OCI-LY7 (cell line): ENCODE measurements around the gene PRR16. TPM values are rescaled to one million over a fixed set of nuclear protein-coding genes. Genes with fewer than 3 reads are reported as not detected.

Experiments used
- BruUV-seq: library from RNA; stranded (reverse); fragments of 400-500 nt; replicated peaks from 2 replicates; lab custom pipeline; 2021; lab: Mats Ljungman, UMichigan
- CTCF ChIA-PET: fragments of 300-600 bp; sonication (Branson Sonifier 250); formaldehyde crosslinking; loops from one replicate; lab custom pipeline; 2022; ENCODE audit warnings: antibody characterized with exemption; ENCODE audit not compliant: unreplicated experiment; lab: Charles Lee
- POLR2A ChIA-PET: fragments of 300-600 bp; sonication (Branson Sonifier 250); formaldehyde crosslinking; loops from one replicate; lab custom pipeline; 2022; ENCODE audit warnings: antibody characterized with exemption; lab: Charles Lee
- DNase-seq: peaks from one replicate; pipeline ENCODE4 v3.0.0-alpha.2; 2015; ENCODE audit warnings: low spot score
- H2AFZ ChIP-seq: fragments of 200-600 bp; sonication (generic), shearing (Covaris generic); 2 replicates; pipeline ENCODE4 v1.6.1; 2014; ENCODE audit warnings: mild to moderate bottlenecking, antibody characterized with exemption, low read length, moderate library complexity
- H3K27ac ChIP-seq: fragments of 200-600 bp; sonication (generic); 2 replicates; pipeline ENCODE4 v1.5.1; 2014; ENCODE audit warnings: mixed run types, low read depth, mild to moderate bottlenecking, moderate library complexity, low read length, inconsistent platforms; ENCODE audit not compliant: poor library complexity, severe bottlenecking
- H3K36me3 ChIP-seq: fragments of 200-600 bp; sonication (generic); 2 replicates; pipeline ENCODE4 v1.6.1; 2014; ENCODE audit warnings: mild to moderate bottlenecking, antibody characterized with exemption, low read length, moderate library complexity, mixed read lengths; ENCODE audit not compliant: insufficient read depth
- H3K4me1 ChIP-seq: fragments of 200-600 bp; sonication (generic); 2 replicates; pipeline ENCODE4 v1.5.1; 2014; ENCODE audit warnings: mild to moderate bottlenecking, low read length; ENCODE audit not compliant: insufficient read depth, poor library complexity, severe bottlenecking
- H3K4me2 ChIP-seq: fragments of 200-600 bp; sonication (generic); 2 replicates; pipeline ENCODE4 v1.6.1; 2014; ENCODE audit warnings: mild to moderate bottlenecking, low read length
- H3K4me3 ChIP-seq: fragments of 200-600 bp; sonication (generic); 2 replicates; pipeline ENCODE4 v1.5.1; 2014; ENCODE audit warnings: mild to moderate bottlenecking, low read depth, low read length; ENCODE audit not compliant: poor library complexity, severe bottlenecking
- H3K79me2 ChIP-seq: fragments of 200-600 bp; sonication (generic); 2 replicates; pipeline ENCODE4 v1.6.1; 2016; ENCODE audit warnings: low read depth, mild to moderate bottlenecking, low read length, moderate library complexity, mixed read lengths; ENCODE audit not compliant: insufficient read depth
- H3K9me2 ChIP-seq: fragments of 200-600 bp; sonication (generic); 2 replicates; pipeline ENCODE4 v1.6.1; 2016; ENCODE audit warnings: mild to moderate bottlenecking, low read length, mixed read lengths; ENCODE audit not compliant: insufficient read depth
- H3K9me3 ChIP-seq: fragments of 200-600 bp; sonication (generic); 2 replicates; pipeline ENCODE4 v1.6.1; 2014; ENCODE audit warnings: mild to moderate bottlenecking, mixed run types, low read length, mixed read lengths
- H4K20me1 ChIP-seq: fragments of 200-600 bp; sonication (generic); 2 replicates; pipeline ENCODE4 v1.6.1; 2014; ENCODE audit warnings: mild to moderate bottlenecking, antibody characterized with exemption, low read length, moderate library complexity, mixed read lengths; ENCODE audit not compliant: insufficient read depth
- EZH2phosphoT487 ChIP-seq: fragments of 200-600 bp; sonication (generic); IDR thresholded peaks from 2 replicates; pipeline ENCODE4 v1.6.1; 2018; ENCODE audit warnings: low read depth, borderline replicate concordance, mild to moderate bottlenecking, mixed run types, antibody characterized with exemption, low read length, moderate library complexity, mixed read lengths
- intact Hi-C: fragments of 100-400 bp; cut with micrococcal nuclease; formaldehyde crosslinking; loops from one replicate; pipeline ENCODE4 v1.10.0; 2022; ENCODE audit not compliant: unreplicated experiment
- total RNA-seq, 2 experiments: library from RNA; depleted of rRNA in 1 of 2; stranded (reverse); fragments of >200 nt in 1 of 2; shearing (Covaris generic) in 1 of 2; gene quantifications; 2 replicates each; pipeline ENCODE4 v1.2.3, GENCODE V29; 2014 to 2022
- TF ChIP-seq, protein P1 (sequence below): fragments of 200-600 bp; sonication (generic); conservative IDR thresholded peaks from 2 replicates; pipeline ENCODE4 v1.5.1; 2014; ENCODE audit warnings: mild to moderate bottlenecking, antibody characterized with exemption, low read length, moderate library complexity, mixed read lengths

Gene PRR16
- total RNA-seq, 2 experiments from 2014 or later: not detected

DNA sequence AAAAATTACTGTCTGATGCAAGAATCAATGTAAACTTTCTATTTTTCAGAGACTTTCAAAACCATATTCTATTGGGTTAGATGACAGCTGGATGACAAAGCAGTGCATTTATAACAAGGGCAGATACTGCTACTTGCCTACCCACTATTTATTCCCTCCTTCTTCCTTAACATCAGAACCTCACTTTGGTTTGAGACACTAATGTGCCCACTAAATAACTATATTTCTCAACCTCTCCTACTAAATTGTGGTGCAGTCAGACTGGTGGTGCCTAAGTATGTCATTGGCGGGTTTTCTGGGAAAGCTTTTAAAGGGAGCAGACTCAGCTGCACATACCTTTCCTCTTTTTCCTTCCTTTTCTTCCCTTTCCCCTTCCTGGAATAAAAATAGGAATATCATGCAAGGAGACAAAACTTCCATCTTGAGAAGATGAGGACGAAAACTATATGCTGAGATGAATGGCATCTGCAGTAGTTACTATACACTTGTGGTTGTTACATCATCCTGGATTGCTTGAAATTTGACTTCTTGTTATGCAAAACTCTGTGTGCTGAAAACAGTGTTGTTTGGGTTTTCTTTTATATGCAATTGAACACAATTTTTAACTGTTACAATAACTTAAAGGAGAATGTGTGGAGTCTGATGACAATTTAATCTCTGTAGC, 43.8 kb downstream of the PRR16 start:
- Histone ChIP-seq H3K4me1 (no peaks in the 10 kb centered on the region), H3K9me2 (no peaks in the 10 kb centered on the region), H3K79me2 (no peaks in the 10 kb centered on the region), H3K4me3 (no peak overlapping the region), H3K4me2 (no peak overlapping the region), H4K20me1 (no peaks in the 10 kb centered on the region), H3K9me3 (no peaks in the 10 kb centered on the region), H2AFZ (no peak overlapping the region), H3K27ac (no peak overlapping the region), H3K36me3 (no peaks in the 10 kb centered on the region)
- CTCF ChIA-PET: no interaction called here
- DNase-seq: no peak
- intact Hi-C loops: no loop called here
- TF ChIP-seq, protein P1, sequence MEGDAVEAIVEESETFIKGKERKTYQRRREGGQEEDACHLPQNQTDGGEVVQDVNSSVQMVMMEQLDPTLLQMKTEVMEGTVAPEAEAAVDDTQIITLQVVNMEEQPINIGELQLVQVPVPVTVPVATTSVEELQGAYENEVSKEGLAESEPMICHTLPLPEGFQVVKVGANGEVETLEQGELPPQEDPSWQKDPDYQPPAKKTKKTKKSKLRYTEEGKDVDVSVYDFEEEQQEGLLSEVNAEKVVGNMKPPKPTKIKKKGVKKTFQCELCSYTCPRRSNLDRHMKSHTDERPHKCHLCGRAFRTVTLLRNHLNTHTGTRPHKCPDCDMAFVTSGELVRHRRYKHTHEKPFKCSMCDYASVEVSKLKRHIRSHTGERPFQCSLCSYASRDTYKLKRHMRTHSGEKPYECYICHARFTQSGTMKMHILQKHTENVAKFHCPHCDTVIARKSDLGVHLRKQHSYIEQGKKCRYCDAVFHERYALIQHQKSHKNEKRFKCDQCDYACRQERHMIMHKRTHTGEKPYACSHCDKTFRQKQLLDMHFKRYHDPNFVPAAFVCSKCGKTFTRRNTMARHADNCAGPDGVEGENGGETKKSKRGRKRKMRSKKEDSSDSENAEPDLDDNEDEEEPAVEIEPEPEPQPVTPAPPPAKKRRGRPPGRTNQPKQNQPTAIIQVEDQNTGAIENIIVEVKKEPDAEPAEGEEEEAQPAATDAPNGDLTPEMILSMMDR: no peak
- no peak for TF ChIP-seq EZH2phosphoT487
- no TSS peak for BruUV-seq
- POLR2A ChIA-PET: interaction anchor here (0.9 kb wide), 1 partner anchor 20 kb away, joined by 3 read pairs; no protein-coding TSS in a partner anchor

DNA sequence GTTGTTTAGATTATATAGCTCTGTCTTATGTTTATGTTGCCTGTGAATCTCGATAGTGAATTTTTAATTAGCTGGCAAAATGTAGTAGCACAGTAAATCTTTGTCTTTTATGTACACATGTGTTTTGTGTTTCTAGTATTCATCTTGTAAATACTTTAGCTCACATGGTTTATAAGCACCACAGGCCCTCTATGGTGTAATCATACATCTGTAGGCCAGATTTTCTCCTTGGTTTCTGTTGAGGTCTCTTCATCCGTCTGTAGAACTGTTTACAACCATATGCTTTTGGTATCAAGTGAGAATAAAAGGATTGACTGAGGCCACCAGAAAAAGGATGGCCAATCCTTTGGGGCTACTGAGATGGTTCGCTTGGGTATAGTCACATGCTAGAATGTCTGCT, 45.0 kb downstream of the PRR16 start:
- no peak for TF ChIP-seq EZH2phosphoT487
- TF ChIP-seq, protein P1: no peak
- Histone ChIP-seq H4K20me1 (no peaks in the 10 kb centered on the region), H3K4me3 (no peak overlapping the region), H3K9me3 (no peaks in the 10 kb centered on the region), H3K4me1 (no peaks in the 10 kb centered on the region), H3K4me2 (no peak overlapping the region), H3K79me2 (no peaks in the 10 kb centered on the region), H3K27ac (no peak overlapping the region), H2AFZ (no peak overlapping the region), H3K36me3 (no peaks in the 10 kb centered on the region), H3K9me2 (no peaks in the 10 kb centered on the region)
- ChIA-PET CTCF (no interaction called here), POLR2A (interaction anchor here (0.8 to 0.9 kb wide), 2 partner anchors 19 to 26 kb away, joined by 3 read pairs; no protein-coding TSS in a partner anchor)
- no TSS peak for BruUV-seq
- no peak for DNase-seq
- intact Hi-C loops: no loop called here

DNA sequence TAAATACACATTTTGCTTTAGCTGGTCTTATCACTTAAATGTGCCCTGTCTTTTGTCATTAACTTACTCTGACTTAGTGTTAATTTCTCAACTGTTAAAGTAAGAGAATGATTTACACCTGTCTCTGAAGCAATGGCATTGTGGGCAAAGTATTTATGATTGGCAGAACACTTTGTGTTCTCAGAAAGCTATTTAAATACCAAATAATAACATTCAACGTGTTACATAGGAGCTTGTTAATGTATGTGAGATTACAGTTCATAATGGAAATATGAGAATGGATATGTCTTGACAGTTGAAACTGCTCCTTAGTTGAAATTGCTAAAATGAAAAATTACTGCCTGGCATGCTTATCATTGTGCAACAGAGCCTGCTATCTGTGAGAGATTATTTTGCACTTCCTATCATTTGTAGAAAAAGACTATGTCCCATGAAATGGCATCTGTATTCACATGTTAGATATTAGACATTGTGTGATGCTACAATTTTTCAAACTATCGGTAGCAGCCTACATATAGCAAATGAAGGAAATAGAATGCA, 46.1 kb downstream of the PRR16 start:
- CTCF ChIA-PET: no interaction called here
- no TSS peak for BruUV-seq
- H3K79me2 ChIP-seq: no peaks in the 10 kb centered on the region

More for the DNA sequence above, 46.1 kb downstream of the PRR16 start:
- no peaks in the 10 kb centered on the region for H3K9me2 ChIP-seq
- no peaks in the 10 kb centered on the region for H3K4me1 ChIP-seq
- H3K4me3 ChIP-seq: no peak overlapping the region
- no peaks in the 10 kb centered on the region for H3K36me3 ChIP-seq
- no peak overlapping the region for H2AFZ ChIP-seq
- no peak overlapping the region for H3K4me2 ChIP-seq
- DNase-seq: no peak
- H3K27ac ChIP-seq: no peak overlapping the region
- POLR2A ChIA-PET: interaction anchor here (1.0 kb wide), 1 partner anchor 28 kb away, joined by 4 read pairs; no protein-coding TSS in a partner anchor
- no peaks in the 10 kb centered on the region for H3K9me3 ChIP-seq
- intact Hi-C loops: no loop called here
- no peaks in the 10 kb centered on the region for H4K20me1 ChIP-seq
- TF ChIP-seq, protein P1: no peak
- TF ChIP-seq EZH2phosphoT487: no peak
